GM19193 (cell line): ENCODE measurements around the gene SDHC.

Experiments
- POLR2A ChIP-seq: IDR thresholded peaks from 4 replicates; pipeline ENCODE4 v1.6.1; 2011; ENCODE audit not compliant: insufficient read depth, insufficient read length; ENCODE audit errors: extremely low read depth

The SDHC gene

GRCh38 chr1:161314201-161314981 lies at the start of gene SDHC:
Gene SDHC, plus strand, starts transcription at chr1:161314381. Its CDS starts 25 bp downstream, at chr1:161314406.
- peak; percentile 94 for TF ChIP-seq POLR2A

- no peak for TF ChIP-seq POLR2A
Observed at GRCh38 chr1:161265305-161265704, 48.9 kb upstream of the SDHC start.

- no peak for TF ChIP-seq POLR2A
Observed at GRCh38 chr1:161266202-161266601, 48.0 kb upstream of the SDHC start.

- TF ChIP-seq POLR2A = no peak
Observed at GRCh38 chr1:161266836-161267235, 47.3 kb upstream of the SDHC start.

- TF ChIP-seq POLR2A = no peak
Observed at GRCh38 chr1:161267321-161267720, 46.9 kb upstream of the SDHC start.

- TF ChIP-seq POLR2A = no peak
Observed at GRCh38 chr1:161273402-161273801, 40.8 kb upstream of the SDHC start.

- no peak for TF ChIP-seq POLR2A
Observed at GRCh38 chr1:161274874-161275273, 39.3 kb upstream of the SDHC start.

GRCh38 chr1:161282991-161283390 lies 31.2 kb upstream of the SDHC start:
- no peak for TF ChIP-seq POLR2A

GRCh38 chr1:161285113-161285512 lies 29.1 kb upstream of the SDHC start:
- no peak for TF ChIP-seq POLR2A

GRCh38 chr1:161285521-161285920 lies 28.7 kb upstream of the SDHC start:
- TF ChIP-seq POLR2A = no peak

GRCh38 chr1:161287482-161288054 lies 26.6 kb upstream of the SDHC start:
- no peak for TF ChIP-seq POLR2A

- TF ChIP-seq POLR2A = no peak
Observed at GRCh38 chr1:161290779-161291178, 23.4 kb upstream of the SDHC start.

- no peak for TF ChIP-seq POLR2A
Observed at GRCh38 chr1:161297415-161297814, 16.8 kb upstream of the SDHC start.

GRCh38 chr1:161298116-161298515 lies 16.1 kb upstream of the SDHC start:
- TF ChIP-seq POLR2A = no peak

GRCh38 chr1:161299347-161299746 lies 14.8 kb upstream of the SDHC start:
- TF ChIP-seq POLR2A = no peak

- no peak for TF ChIP-seq POLR2A
Observed at GRCh38 chr1:161300478-161300877, 13.7 kb upstream of the SDHC start.
